Karpas-422 (cell line): ENCODE measurements around the gene RUNX2. TPM values are rescaled to one million over a fixed set of nuclear protein-coding genes. Genes with fewer than 3 reads are reported as not detected.

Experiments
- DNase-seq: peaks from one replicate; pipeline ENCODE4 v3.0.0-alpha.2; 2015
- H2AFZ ChIP-seq: fragments of 200-600 bp; sonication (generic); 2 replicates; pipeline ENCODE4 v1.6.1; 2014; ENCODE audit warnings: antibody characterized with exemption, low read length, mixed read lengths
- H3K27ac ChIP-seq: fragments of 200-600 bp; sonication (generic); 2 replicates; pipeline ENCODE4 v1.5.1; 2014; ENCODE audit warnings: mild to moderate bottlenecking, low read length, moderate library complexity
- H3K27me3 ChIP-seq: fragments of 200-600 bp; sonication (generic); 2 replicates; pipeline ENCODE4 v1.6.1; 2014; ENCODE audit warnings: low read length, mixed read lengths
- H3K36me3 ChIP-seq: fragments of 200-600 bp; sonication (generic); 2 replicates; pipeline ENCODE4 v1.6.1; 2014; ENCODE audit warnings: low read length, mixed read lengths; ENCODE audit not compliant: insufficient read depth
- H3K4me1 ChIP-seq: fragments of 200-600 bp; sonication (generic); 2 replicates; pipeline ENCODE4 v1.6.1; 2014; ENCODE audit warnings: mild to moderate bottlenecking, low read length, mixed read lengths
- H3K4me2 ChIP-seq: fragments of 200-600 bp; sonication (generic); 2 replicates; pipeline ENCODE4 v1.6.1; 2014; ENCODE audit warnings: low read length, low read depth, mild to moderate bottlenecking; ENCODE audit not compliant: poor library complexity, severe bottlenecking
- H3K4me3 ChIP-seq: fragments of 200-600 bp; sonication (generic); 2 replicates; pipeline ENCODE4 v1.5.1; 2014; ENCODE audit warnings: mild to moderate bottlenecking, antibody characterized with exemption, low read length, mixed read lengths
- H3K79me2 ChIP-seq: fragments of 200-600 bp; sonication (generic); 2 replicates; pipeline ENCODE4 v1.6.1; 2014; ENCODE audit warnings: mild to moderate bottlenecking, low read length, mixed read lengths
- H3K9ac ChIP-seq: fragments of 200-600 bp; sonication (generic); 2 replicates; pipeline ENCODE4 v1.6.0; 2014; ENCODE audit warnings: low read length
- H3K9me2 ChIP-seq: fragments of 200-600 bp; sonication (generic), shearing (Covaris generic); replicated peaks from 2 replicates; pipeline ENCODE4 v1.6.0; 2014; ENCODE audit warnings: mild to moderate bottlenecking, low read length, moderate library complexity; ENCODE audit not compliant: insufficient read depth
- H3K9me3 ChIP-seq: fragments of 300-700, 200-600 bp; sonication (generic); 2 replicates; pipeline ENCODE4 v1.6.1; 2014; ENCODE audit warnings: low read length, mixed read lengths
- H4K20me1 ChIP-seq: fragments of 200-600 bp; sonication (generic); 2 replicates; pipeline ENCODE4 v1.6.1; 2014; ENCODE audit warnings: mild to moderate bottlenecking, antibody characterized with exemption, low read length, low read depth; ENCODE audit not compliant: insufficient read depth
- total RNA-seq: library from RNA; depleted of rRNA; stranded (reverse); fragments of >200 nt; shearing (Covaris generic); gene quantifications from 2 replicates; pipeline ENCODE4 v1.2.3, GENCODE V29; 2014; ENCODE audit warnings: low replicate concordance

Gene RUNX2
- total RNA-seq, 1 experiment from 2014 or later: 0.19 TPM

DNA sequence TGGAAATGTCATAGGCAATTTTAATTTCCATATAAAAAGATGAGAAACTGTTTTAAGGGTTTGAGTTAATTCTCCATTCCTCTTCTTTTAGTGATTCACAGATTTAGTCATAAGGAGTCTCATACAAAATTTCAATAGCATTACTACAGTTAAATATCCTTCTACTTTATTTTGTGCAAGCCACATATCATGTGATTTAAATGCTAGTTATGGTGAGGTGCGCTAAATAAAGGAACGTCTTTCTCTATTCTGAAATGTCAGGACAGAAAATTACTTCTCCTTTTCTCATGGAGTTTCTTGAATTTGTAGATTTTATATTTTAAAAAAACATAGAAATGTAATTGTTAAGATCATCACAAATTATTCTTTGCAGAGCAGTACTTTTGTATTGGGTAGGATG, 99.6 kb downstream of the RUNX2 start:
- H3K4me1 ChIP-seq: no peaks in the 10 kb centered on the region
- no peak overlapping the region for H3K9ac ChIP-seq
- DNase-seq: no peak
- H3K9me3 ChIP-seq: no peaks in the 10 kb centered on the region
- H3K9me2 ChIP-seq: no peaks in the 10 kb centered on the region
- no peak overlapping the region for H3K4me3 ChIP-seq
- H4K20me1 ChIP-seq: no peaks in the 10 kb centered on the region
- no peak overlapping the region for H3K4me2 ChIP-seq
- no peaks in the 10 kb centered on the region for H3K79me2 ChIP-seq
- H3K36me3 ChIP-seq: no peaks in the 10 kb centered on the region
- H3K27me3 ChIP-seq: no peaks in the 10 kb centered on the region
- no peak overlapping the region for H2AFZ ChIP-seq
- H3K27ac ChIP-seq: no peak overlapping the region

GRCh38 chr6:45428727-45429126, 100.6 kb downstream of the RUNX2 start:
- DNase-seq: peak; percentile 29
- no peaks in the 10 kb centered on the region for H3K9me3 ChIP-seq
- H3K4me2 ChIP-seq: no peak overlapping the region
- no peaks in the 10 kb centered on the region for H3K27me3 ChIP-seq
- H3K4me1 ChIP-seq: no peaks in the 10 kb centered on the region
- no peak overlapping the region for H3K4me3 ChIP-seq
- no peak overlapping the region for H2AFZ ChIP-seq
- no peaks in the 10 kb centered on the region for H3K9me2 ChIP-seq
- no peak overlapping the region for H3K9ac ChIP-seq
- no peaks in the 10 kb centered on the region for H3K36me3 ChIP-seq
- no peaks in the 10 kb centered on the region for H4K20me1 ChIP-seq
- H3K27ac ChIP-seq: no peak overlapping the region
- no peaks in the 10 kb centered on the region for H3K79me2 ChIP-seq

- no peak overlapping the region for H3K4me3 ChIP-seq
- no peak overlapping the region for H3K9ac ChIP-seq
- no peaks in the 10 kb centered on the region for H3K27me3 ChIP-seq
- H3K4me1 ChIP-seq: no peaks in the 10 kb centered on the region
- H3K4me2 ChIP-seq: no peak overlapping the region
- H3K36me3 ChIP-seq: no peaks in the 10 kb centered on the region
- no peak for DNase-seq
- no peak overlapping the region for H2AFZ ChIP-seq
- no peaks in the 10 kb centered on the region for H3K79me2 ChIP-seq
- H4K20me1 ChIP-seq: no peaks in the 10 kb centered on the region
- no peaks in the 10 kb centered on the region for H3K9me2 ChIP-seq
- H3K27ac ChIP-seq: no peak overlapping the region
- no peaks in the 10 kb centered on the region for H3K9me3 ChIP-seq
These were observed 102.6 kb downstream of the RUNX2 start for GRCh38 chr6:45430590-45431202.

DNA sequence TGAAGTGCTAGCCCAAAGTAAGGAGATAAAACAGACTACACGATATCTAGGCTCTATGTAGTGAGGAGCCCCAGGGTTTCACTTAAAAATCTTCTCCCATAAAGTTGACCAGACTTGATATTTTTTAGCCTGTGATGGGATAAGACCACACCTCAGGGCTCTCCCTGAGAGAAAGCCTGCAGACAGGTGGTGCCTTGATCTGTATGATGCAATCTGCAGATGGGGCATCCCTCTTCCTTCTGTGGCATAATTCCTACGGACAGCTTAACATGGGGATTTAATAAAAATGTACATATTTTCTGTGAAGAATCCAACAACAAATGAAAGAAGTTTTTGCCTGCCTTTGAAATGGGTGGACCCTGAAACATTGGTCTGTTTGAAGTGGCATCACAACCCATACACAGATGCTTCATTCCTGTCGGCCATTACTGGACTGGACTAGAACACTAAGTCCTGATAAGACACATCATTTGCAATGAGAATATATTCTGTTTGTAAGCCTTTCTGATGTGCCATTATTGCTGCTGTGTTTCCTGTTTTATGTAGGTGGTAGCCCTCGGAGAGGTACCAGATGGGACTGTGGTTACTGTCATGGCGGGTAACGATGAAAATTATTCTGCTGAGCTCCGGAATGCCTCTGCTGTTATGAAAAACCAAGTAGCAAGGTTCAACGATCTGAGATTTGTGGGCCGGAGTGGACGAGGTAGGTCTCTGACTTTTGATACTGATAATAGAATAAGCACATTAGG, 103.4 kb downstream of the RUNX2 start:
- no peak overlapping the region for H3K27ac ChIP-seq
- no peak overlapping the region for H3K9ac ChIP-seq
- no peak overlapping the region for H3K4me3 ChIP-seq
- H3K9me2 ChIP-seq: no peaks in the 10 kb centered on the region
- H4K20me1 ChIP-seq: no peaks in the 10 kb centered on the region
- H3K36me3 ChIP-seq: no peaks in the 10 kb centered on the region
- no peak for DNase-seq
- H3K4me1 ChIP-seq: no peaks in the 10 kb centered on the region
- H3K4me2 ChIP-seq: no peak overlapping the region
- no peaks in the 10 kb centered on the region for H3K79me2 ChIP-seq
- H3K27me3 ChIP-seq: no peaks in the 10 kb centered on the region
- no peak overlapping the region for H2AFZ ChIP-seq
- H3K9me3 ChIP-seq: no peaks in the 10 kb centered on the region

- no peak overlapping the region for H3K9ac ChIP-seq
- H3K4me1 ChIP-seq: no peaks in the 10 kb centered on the region
- DNase-seq: no peak
- no peak overlapping the region for H3K4me3 ChIP-seq
- no peaks in the 10 kb centered on the region for H3K79me2 ChIP-seq
- no peaks in the 10 kb centered on the region for H3K9me2 ChIP-seq
- no peak overlapping the region for H2AFZ ChIP-seq
- no peak overlapping the region for H3K4me2 ChIP-seq
- no peak overlapping the region for H3K27ac ChIP-seq
- no peaks in the 10 kb centered on the region for H3K36me3 ChIP-seq
- H4K20me1 ChIP-seq: no peaks in the 10 kb centered on the region
- H3K27me3 ChIP-seq: no peaks in the 10 kb centered on the region
- H3K9me3 ChIP-seq: no peaks in the 10 kb centered on the region
These were observed 104.8 kb downstream of the RUNX2 start for GRCh38 chr6:45432977-45433376.

DNA sequence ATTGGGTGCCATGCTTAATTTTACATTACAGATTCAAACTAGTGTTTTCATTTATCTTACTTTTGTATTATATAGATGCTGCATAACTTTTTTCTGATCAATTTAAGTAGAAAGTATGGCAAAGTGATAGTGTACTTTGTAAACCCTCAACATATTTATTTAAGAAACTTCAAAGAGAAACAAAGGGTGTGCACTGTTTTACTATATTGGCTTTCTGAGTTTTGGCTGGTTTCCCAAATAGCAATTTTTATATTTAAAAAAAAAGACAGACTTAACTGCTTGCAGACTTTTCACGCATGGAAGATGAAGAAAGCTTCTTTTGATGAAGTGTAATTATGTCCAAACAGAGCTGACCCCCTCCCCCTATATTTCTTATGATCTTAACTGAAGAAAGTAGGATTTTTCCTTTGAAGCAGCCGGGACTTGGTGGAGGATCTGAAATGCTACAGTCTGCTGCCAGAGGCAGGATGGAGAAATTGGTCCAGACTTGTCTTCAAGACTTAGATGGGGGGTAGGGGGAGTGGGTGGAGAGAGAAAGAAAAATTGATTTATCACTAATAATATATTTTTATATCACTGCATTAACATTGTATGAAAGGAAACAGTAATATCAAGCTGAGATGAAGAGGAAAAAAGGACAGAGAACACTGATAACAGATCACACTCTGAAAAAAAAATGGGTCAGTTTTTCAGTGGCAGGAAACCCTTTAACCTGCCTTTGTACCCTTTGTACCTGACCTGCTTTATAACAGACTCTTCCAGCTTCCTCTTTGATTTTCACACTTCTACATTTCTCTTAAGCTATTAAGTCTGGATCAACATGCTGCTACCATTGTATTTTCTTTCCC, 105.6 kb downstream of the RUNX2 start:
- Histone ChIP-seq H3K27me3 (no peaks in the 10 kb centered on the region), H3K9ac (no peak overlapping the region), H3K36me3 (no peaks in the 10 kb centered on the region), H3K9me2 (no peaks in the 10 kb centered on the region), H3K4me2 (no peak overlapping the region), H3K4me3 (no peak overlapping the region), H4K20me1 (no peaks in the 10 kb centered on the region), H3K4me1 (no peaks in the 10 kb centered on the region), H3K79me2 (no peaks in the 10 kb centered on the region), H3K9me3 (no peaks in the 10 kb centered on the region), H3K27ac (no peak overlapping the region), H2AFZ (no peak overlapping the region)
- no peak for DNase-seq

DNA sequence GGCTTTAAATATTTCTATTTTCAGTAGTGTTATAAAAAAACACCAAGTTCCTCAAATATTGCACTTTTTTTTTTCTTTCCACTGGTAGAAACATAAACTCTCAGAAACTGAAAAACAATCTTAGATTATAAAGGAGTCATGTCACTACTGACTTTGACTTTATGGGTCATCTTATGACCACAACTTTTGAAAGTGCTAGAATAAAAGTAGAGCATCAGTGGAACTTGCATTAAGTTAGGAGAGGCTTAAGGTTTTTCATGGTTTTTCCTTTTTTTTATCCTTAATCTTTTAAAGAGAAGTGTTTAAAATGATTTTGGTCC, 106.2 kb downstream of the RUNX2 start:
- H3K36me3 ChIP-seq: no peaks in the 10 kb centered on the region
- H2AFZ ChIP-seq: no peak overlapping the region
- H3K9me2 ChIP-seq: no peaks in the 10 kb centered on the region
- DNase-seq: no peak
- no peaks in the 10 kb centered on the region for H3K4me1 ChIP-seq
- no peak overlapping the region for H3K4me3 ChIP-seq
- no peaks in the 10 kb centered on the region for H4K20me1 ChIP-seq
- H3K79me2 ChIP-seq: no peaks in the 10 kb centered on the region
- H3K4me2 ChIP-seq: no peak overlapping the region
- no peaks in the 10 kb centered on the region for H3K9me3 ChIP-seq
- H3K27me3 ChIP-seq: no peaks in the 10 kb centered on the region
- H3K27ac ChIP-seq: no peak overlapping the region
- H3K9ac ChIP-seq: no peak overlapping the region
